ENCODE data around the gene PATJ.
"Not testable (repeated sequence)": the region's sequence is repeated elsewhere in the genome, so short reads cannot be mapped to it uniquely, and the experiment has no call there.

The PATJ gene

GRCh38 chr1:61873994-61874393 lies 131.7 kb downstream of the PATJ start:
- Histone ChIP-seq H3K4me3 (ENCODE audit: low read depth, low read length) (no peak overlapping the region), H3K36me3 (ENCODE audit: control insufficient read depth, insufficient read depth, low read length) (peaks cover 7% of the 10 kb centered on the region), H3K9ac (ENCODE audit: low read depth, low read length) (no peak overlapping the region), H3K9me3 (ENCODE audit: control insufficient read depth, insufficient read depth, low read length) (no peaks in the 10 kb centered on the region), H3K27me3 (ENCODE audit: control insufficient read depth, insufficient read depth, low read length) (no peaks in the 10 kb centered on the region), H3K4me1 (ENCODE audit: control insufficient read depth, insufficient read depth, low read length) (peaks cover 3% of the 10 kb centered on the region)

GRCh38 chr1:61875198-61875597 lies 132.9 kb downstream of the PATJ start:
- Histone ChIP-seq H3K9me3 (ENCODE audit: control insufficient read depth, insufficient read depth, low read length) (no peaks in the 10 kb centered on the region), H3K4me1 (ENCODE audit: control insufficient read depth, insufficient read depth, low read length) (peaks cover 3% of the 10 kb centered on the region), H3K9ac (ENCODE audit: low read depth, low read length) (no peak overlapping the region), H3K4me3 (ENCODE audit: low read depth, low read length) (no peak overlapping the region), H3K36me3 (ENCODE audit: control insufficient read depth, insufficient read depth, low read length) (peaks cover 7% of the 10 kb centered on the region), H3K27me3 (ENCODE audit: control insufficient read depth, insufficient read depth, low read length) (no peaks in the 10 kb centered on the region)

GRCh38 chr1:61879887-61880474 lies 137.7 kb downstream of the PATJ start:
- not testable (repeated sequence) for H3K9ac ChIP-seq (ENCODE audit: low read depth, low read length); H3K4me3 ChIP-seq (ENCODE audit: low read depth, low read length); H3K27me3 ChIP-seq (ENCODE audit: control insufficient read depth, insufficient read depth, low read length); H3K9me3 ChIP-seq (ENCODE audit: control insufficient read depth, insufficient read depth, low read length); H3K36me3 ChIP-seq (ENCODE audit: control insufficient read depth, insufficient read depth, low read length); H3K4me1 ChIP-seq (ENCODE audit: control insufficient read depth, insufficient read depth, low read length)

- Histone ChIP-seq H3K9ac (ENCODE audit: low read depth, low read length) (no peak overlapping the region), H3K36me3 (ENCODE audit: control insufficient read depth, insufficient read depth, low read length) (no peaks in the 10 kb centered on the region), H3K4me3 (ENCODE audit: low read depth, low read length) (no peak overlapping the region), H3K9me3 (ENCODE audit: control insufficient read depth, insufficient read depth, low read length) (no peaks in the 10 kb centered on the region), H3K27me3 (ENCODE audit: control insufficient read depth, insufficient read depth, low read length) (no peaks in the 10 kb centered on the region), H3K4me1 (ENCODE audit: control insufficient read depth, insufficient read depth, low read length) (peaks cover 8% of the 10 kb centered on the region)
These were observed 145.0 kb downstream of the PATJ start for GRCh38 chr1:61887076-61887867.

GRCh38 chr1:61887931-61888564 lies 145.8 kb downstream of the PATJ start:
- Histone ChIP-seq H3K9me3 (ENCODE audit: control insufficient read depth, insufficient read depth, low read length) (no peaks in the 10 kb centered on the region), H3K4me1 (ENCODE audit: control insufficient read depth, insufficient read depth, low read length) (peaks cover 8% of the 10 kb centered on the region), H3K4me3 (ENCODE audit: low read depth, low read length) (no peak overlapping the region), H3K27me3 (ENCODE audit: control insufficient read depth, insufficient read depth, low read length) (no peaks in the 10 kb centered on the region), H3K36me3 (ENCODE audit: control insufficient read depth, insufficient read depth, low read length) (no peaks in the 10 kb centered on the region), H3K9ac (ENCODE audit: low read depth, low read length) (no peak overlapping the region)

GRCh38 chr1:61888808-61889207 lies 146.5 kb downstream of the PATJ start:
- H3K9me3 ChIP-seq (ENCODE audit: control insufficient read depth, insufficient read depth, low read length) = no peaks in the 10 kb centered on the region
- H3K4me3 ChIP-seq (ENCODE audit: low read depth, low read length) = no peak overlapping the region
- no peak overlapping the region for H3K9ac ChIP-seq (ENCODE audit: low read depth, low read length)
- peaks cover 8% of the 10 kb centered on the region for H3K4me1 ChIP-seq (ENCODE audit: control insufficient read depth, insufficient read depth, low read length)
- H3K36me3 ChIP-seq (ENCODE audit: control insufficient read depth, insufficient read depth, low read length) = no peaks in the 10 kb centered on the region
- H3K27me3 ChIP-seq (ENCODE audit: control insufficient read depth, insufficient read depth, low read length) = no peaks in the 10 kb centered on the region

- not testable (repeated sequence) for H3K9me3 ChIP-seq (ENCODE audit: control insufficient read depth, insufficient read depth, low read length); H3K27me3 ChIP-seq (ENCODE audit: control insufficient read depth, insufficient read depth, low read length); H3K4me3 ChIP-seq (ENCODE audit: low read depth, low read length); H3K36me3 ChIP-seq (ENCODE audit: control insufficient read depth, insufficient read depth, low read length); H3K9ac ChIP-seq (ENCODE audit: low read depth, low read length); H3K4me1 ChIP-seq (ENCODE audit: control insufficient read depth, insufficient read depth, low read length)
These were observed 148.2 kb downstream of the PATJ start for GRCh38 chr1:61890435-61890834.

GRCh38 chr1:61892977-61893376 lies 150.7 kb downstream of the PATJ start:
- no peaks in the 10 kb centered on the region for H3K36me3 ChIP-seq (ENCODE audit: control insufficient read depth, insufficient read depth, low read length)
- no peaks in the 10 kb centered on the region for H3K9me3 ChIP-seq (ENCODE audit: control insufficient read depth, insufficient read depth, low read length)
- peaks cover 8% of the 10 kb centered on the region for H3K4me1 ChIP-seq (ENCODE audit: control insufficient read depth, insufficient read depth, low read length)
- no peaks in the 10 kb centered on the region for H3K27me3 ChIP-seq (ENCODE audit: control insufficient read depth, insufficient read depth, low read length)
- no peak overlapping the region for H3K4me3 ChIP-seq (ENCODE audit: low read depth, low read length)
- no peak overlapping the region for H3K9ac ChIP-seq (ENCODE audit: low read depth, low read length)

GRCh38 chr1:61894296-61894695 lies 152.0 kb downstream of the PATJ start:
- H3K9ac ChIP-seq (ENCODE audit: low read depth, low read length); H3K4me1 ChIP-seq (ENCODE audit: control insufficient read depth, insufficient read depth, low read length); H3K9me3 ChIP-seq (ENCODE audit: control insufficient read depth, insufficient read depth, low read length); H3K4me3 ChIP-seq (ENCODE audit: low read depth, low read length); H3K36me3 ChIP-seq (ENCODE audit: control insufficient read depth, insufficient read depth, low read length); H3K27me3 ChIP-seq (ENCODE audit: control insufficient read depth, insufficient read depth, low read length): not testable (repeated sequence)

GRCh38 chr1:61895175-61895574 lies 152.9 kb downstream of the PATJ start:
- H3K36me3 ChIP-seq (ENCODE audit: control insufficient read depth, insufficient read depth, low read length) = no peaks in the 10 kb centered on the region

GRCh38 chr1:61898658-61899057 lies 156.4 kb downstream of the PATJ start:
- H3K27me3 ChIP-seq (ENCODE audit: control insufficient read depth, insufficient read depth, low read length) = no peaks in the 10 kb centered on the region
- H3K4me1 ChIP-seq (ENCODE audit: control insufficient read depth, insufficient read depth, low read length) = no peaks in the 10 kb centered on the region
- no peaks in the 10 kb centered on the region for H3K9me3 ChIP-seq (ENCODE audit: control insufficient read depth, insufficient read depth, low read length)
- H3K9ac ChIP-seq (ENCODE audit: low read depth, low read length) = no peak overlapping the region
- H3K4me3 ChIP-seq (ENCODE audit: low read depth, low read length) = no peak overlapping the region
- H3K36me3 ChIP-seq (ENCODE audit: control insufficient read depth, insufficient read depth, low read length) = no peaks in the 10 kb centered on the region

More at GRCh38 chr1:61895175-61895574, 152.9 kb downstream of the PATJ start:
- Histone ChIP-seq H3K9me3 (ENCODE audit: control insufficient read depth, insufficient read depth, low read length) (no peaks in the 10 kb centered on the region), H3K27me3 (ENCODE audit: control insufficient read depth, insufficient read depth, low read length) (no peaks in the 10 kb centered on the region), H3K4me1 (ENCODE audit: control insufficient read depth, insufficient read depth, low read length) (peaks cover 8% of the 10 kb centered on the region), H3K4me3 (ENCODE audit: low read depth, low read length) (no peak overlapping the region), H3K9ac (ENCODE audit: low read depth, low read length) (no peak overlapping the region)

GRCh38 chr1:61904354-61904753 lies 162.1 kb downstream of the PATJ start:
- Histone ChIP-seq H3K4me1 (ENCODE audit: control insufficient read depth, insufficient read depth, low read length) (no peaks in the 10 kb centered on the region), H3K27me3 (ENCODE audit: control insufficient read depth, insufficient read depth, low read length) (no peaks in the 10 kb centered on the region), H3K9ac (ENCODE audit: low read depth, low read length) (no peak overlapping the region)

More at GRCh38 chr1:61904354-61904753, 162.1 kb downstream of the PATJ start:
- no peaks in the 10 kb centered on the region for H3K36me3 ChIP-seq (ENCODE audit: control insufficient read depth, insufficient read depth, low read length)
- no peak overlapping the region for H3K4me3 ChIP-seq (ENCODE audit: low read depth, low read length)
- no peaks in the 10 kb centered on the region for H3K9me3 ChIP-seq (ENCODE audit: control insufficient read depth, insufficient read depth, low read length)
